NB4 (cell line): Measurements from ENCODE around the gene LRRC28.

Source experiments
- CTCF ChIP-seq: IDR thresholded peaks from one replicate; pipeline ENCODE4 v1.5.1; 2012; ENCODE audit warnings: low read depth, low read length
- POLR2A ChIP-seq: IDR thresholded peaks from 2 replicates; pipeline ENCODE4 v1.6.1; 2011; ENCODE audit warnings: mild to moderate bottlenecking; ENCODE audit not compliant: insufficient read length; ENCODE audit errors: extremely low read depth

- TF ChIP-seq POLR2A, result no peak
- no peak for TF ChIP-seq CTCF
These were observed 186.9 kb downstream of the LRRC28 start for GRCh38 chr15:99438224-99438585.
